ENCODE data around the gene MTMR3. TPM values are rescaled to one million over a fixed set of nuclear protein-coding genes. Genes with fewer than 3 reads are reported as not detected.

The MTMR3 gene
- total RNA-seq, 2 donors from 2014 or later, result 53.9 to 55.7 TPM

DNA sequence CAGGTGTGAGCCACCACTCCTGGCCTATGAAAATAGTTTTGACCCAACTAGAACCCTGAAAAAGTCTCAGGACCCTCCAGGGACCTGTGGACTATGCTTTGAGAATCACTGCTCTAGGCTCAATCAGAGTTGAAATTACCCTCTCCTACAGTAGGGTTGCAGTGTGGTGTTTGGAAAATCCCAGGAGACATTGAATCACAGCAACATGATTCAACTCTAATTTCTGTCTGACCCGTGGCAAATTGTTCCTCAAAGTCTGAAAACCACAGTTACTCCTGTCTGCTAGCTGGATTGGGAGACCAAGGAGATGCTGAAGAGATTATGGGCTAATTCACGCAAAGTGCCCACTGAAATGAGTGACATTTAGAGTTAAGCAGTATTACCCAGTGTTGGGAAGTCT lies 5.4 kb upstream of the MTMR3 start:
- H3K27me3 Mint-ChIP-seq, result peaks cover 13% of the 10 kb centered on the region
- DNase-seq, result no peak
- no peaks in the 10 kb centered on the region for H3K36me3 Mint-ChIP-seq (ENCODE audit: low read depth)

DNA sequence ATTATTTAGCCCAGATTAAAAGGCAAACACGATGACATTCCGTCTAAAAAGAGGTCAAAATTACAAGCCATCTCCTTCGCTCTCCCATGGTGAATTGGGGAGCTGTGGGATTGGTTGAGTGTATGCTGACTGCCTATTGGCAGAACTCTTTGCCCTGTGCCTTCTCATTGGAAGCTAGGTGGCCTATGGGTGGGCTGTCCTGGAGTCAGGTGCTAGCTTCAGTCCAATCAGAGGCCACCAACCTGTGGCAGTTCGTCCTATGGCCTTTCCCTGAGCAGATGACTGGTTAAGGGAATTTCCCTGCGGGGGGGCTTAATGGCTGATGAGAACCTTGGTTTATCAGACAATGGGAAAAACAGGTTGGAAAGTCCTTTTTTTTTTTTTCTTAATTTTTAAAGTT lies 3.2 kb upstream of the MTMR3 start:
- no peak for DNase-seq
- no peak overlapping the region for H3K4me3 Mint-ChIP-seq
- peaks cover 13% of the 10 kb centered on the region for H3K27me3 Mint-ChIP-seq
- peak; percentile 47 for ATAC-seq
- H3K27ac Mint-ChIP-seq, result no peak overlapping the region
- H3K36me3 Mint-ChIP-seq (ENCODE audit: low read depth), result no peaks in the 10 kb centered on the region
- peaks cover 10% of the 10 kb centered on the region for H3K4me1 Mint-ChIP-seq
- H3K9me3 ChIP-seq (ENCODE audit: control insufficient read depth, low read length, poor library complexity, severe bottlenecking), result no peaks in the 10 kb centered on the region

More for the DNA sequence above, 5.4 kb upstream of the MTMR3 start:
- no peaks in the 10 kb centered on the region for H3K9me3 ChIP-seq (ENCODE audit: control insufficient read depth, low read length, poor library complexity, severe bottlenecking)
- H3K4me1 Mint-ChIP-seq, result peaks cover 5% of the 10 kb centered on the region
- no peak overlapping the region for H3K27ac Mint-ChIP-seq
- ATAC-seq, result no peak
- no peak overlapping the region for H3K4me3 Mint-ChIP-seq

DNA sequence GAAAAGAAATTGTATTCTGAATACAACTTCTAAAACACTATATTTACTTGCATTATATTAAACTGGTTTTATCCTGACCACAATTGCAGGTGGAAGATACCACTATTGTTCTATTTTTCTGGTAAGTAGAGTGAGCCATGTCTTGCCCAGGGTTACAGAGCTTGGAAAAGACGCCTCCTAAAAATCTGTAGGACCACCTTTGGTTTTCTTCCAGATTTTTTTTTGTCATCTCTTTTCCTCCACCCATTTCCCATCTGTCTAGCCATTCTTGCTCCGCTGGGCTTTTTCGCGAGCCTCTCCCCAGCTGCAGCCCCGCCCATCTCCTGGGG lies 294 bp upstream of the MTMR3 start:
- H3K4me1 Mint-ChIP-seq, result peaks cover 10% of the 10 kb centered on the region
- peak overlapping the region; percentile 79 for H3K27ac Mint-ChIP-seq
- DNase-seq (no peak), ATAC-seq (no peak)
- H3K9me3 ChIP-seq (ENCODE audit: control insufficient read depth, low read length, poor library complexity, severe bottlenecking), result no peaks in the 10 kb centered on the region
- H3K4me3 Mint-ChIP-seq, result peak overlapping the region; percentile 90
- no peaks in the 10 kb centered on the region for H3K36me3 Mint-ChIP-seq (ENCODE audit: low read depth)
- H3K27me3 Mint-ChIP-seq, result peaks cover 4% of the 10 kb centered on the region

DNA sequence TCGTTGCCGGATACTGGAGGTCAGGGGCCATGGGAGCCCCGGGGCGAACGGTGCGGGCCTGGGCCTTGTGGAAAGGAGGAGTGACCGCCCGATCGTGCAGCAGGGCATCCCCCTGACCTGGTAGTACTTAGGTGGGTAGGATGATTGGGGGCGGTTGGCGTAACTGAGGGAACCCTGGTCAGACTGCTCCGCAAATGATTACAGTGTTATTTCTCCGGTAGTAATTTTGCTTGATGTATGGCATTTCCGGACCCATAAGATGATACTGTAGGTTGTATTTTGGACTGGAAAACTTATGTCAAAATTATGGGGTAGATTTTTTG lies 762 bp downstream of the MTMR3 start:
- Mint-ChIP-seq H3K4me3 (peak overlapping the region; percentile 90), H3K4me1 (peaks cover 14% of the 10 kb centered on the region), H3K27ac (peak overlapping the region; percentile 79), H3K27me3 (no peaks in the 10 kb centered on the region), H3K36me3 (ENCODE audit: low read depth) (no peaks in the 10 kb centered on the region)
- H3K9me3 ChIP-seq (ENCODE audit: control insufficient read depth, low read length, poor library complexity, severe bottlenecking), result no peaks in the 10 kb centered on the region
- DNase-seq (no peak), ATAC-seq (peak; percentile 3)

DNA sequence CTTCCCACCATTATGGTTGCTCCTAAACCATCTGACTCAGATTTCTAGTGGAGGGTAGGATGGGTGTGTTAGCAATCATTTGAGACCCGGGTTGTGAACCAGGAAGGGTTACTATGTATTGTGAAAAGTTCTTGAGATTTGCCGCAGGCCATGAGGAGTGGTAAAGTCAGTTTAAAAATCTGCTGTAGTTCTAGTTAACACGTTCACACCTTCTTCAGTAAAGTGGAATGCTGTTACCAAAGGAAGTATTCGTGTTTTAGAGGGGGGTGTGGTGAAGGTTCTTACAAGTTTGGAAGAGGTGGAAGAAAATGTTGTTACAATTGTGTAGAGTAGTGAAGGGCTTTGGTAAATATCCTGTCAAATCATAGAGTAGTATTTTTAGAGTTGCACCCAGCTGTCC lies 2.6 kb downstream of the MTMR3 start:
- H3K9me3 ChIP-seq (ENCODE audit: control insufficient read depth, low read length, poor library complexity, severe bottlenecking), result no peaks in the 10 kb centered on the region
- Mint-ChIP-seq H3K27ac (no peak overlapping the region), H3K27me3 (no peaks in the 10 kb centered on the region), H3K36me3 (ENCODE audit: low read depth) (no peaks in the 10 kb centered on the region), H3K4me3 (no peak overlapping the region), H3K4me1 (peaks cover 15% of the 10 kb centered on the region)
- ATAC-seq (no peak), DNase-seq (no peak)

DNA sequence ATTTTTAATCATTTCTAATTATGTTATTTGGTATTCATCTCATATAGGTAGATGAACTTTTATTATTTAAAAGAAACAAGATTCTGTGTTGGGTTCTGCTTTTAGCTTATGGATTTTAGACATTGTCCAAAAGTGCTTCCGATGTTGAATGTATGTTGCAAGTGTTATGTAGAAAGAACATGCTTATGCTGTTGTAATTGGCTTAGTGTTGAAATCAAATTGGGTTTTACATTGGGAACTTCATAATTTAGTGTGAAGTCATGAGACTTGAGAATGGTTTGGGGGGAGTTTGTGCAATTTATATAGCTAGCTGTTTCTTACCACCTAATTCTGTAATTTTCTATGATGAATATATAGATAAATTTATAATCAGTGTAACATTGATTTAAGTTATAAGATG lies 3.6 kb downstream of the MTMR3 start:
- no peaks in the 10 kb centered on the region for H3K9me3 ChIP-seq (ENCODE audit: control insufficient read depth, low read length, poor library complexity, severe bottlenecking)
- H3K4me3 Mint-ChIP-seq, result no peak overlapping the region
- no peak for DNase-seq
- no peak for ATAC-seq
- peaks cover 16% of the 10 kb centered on the region for H3K4me1 Mint-ChIP-seq
- no peaks in the 10 kb centered on the region for H3K27me3 Mint-ChIP-seq
- no peaks in the 10 kb centered on the region for H3K36me3 Mint-ChIP-seq (ENCODE audit: low read depth)
- H3K27ac Mint-ChIP-seq, result no peak overlapping the region

DNA sequence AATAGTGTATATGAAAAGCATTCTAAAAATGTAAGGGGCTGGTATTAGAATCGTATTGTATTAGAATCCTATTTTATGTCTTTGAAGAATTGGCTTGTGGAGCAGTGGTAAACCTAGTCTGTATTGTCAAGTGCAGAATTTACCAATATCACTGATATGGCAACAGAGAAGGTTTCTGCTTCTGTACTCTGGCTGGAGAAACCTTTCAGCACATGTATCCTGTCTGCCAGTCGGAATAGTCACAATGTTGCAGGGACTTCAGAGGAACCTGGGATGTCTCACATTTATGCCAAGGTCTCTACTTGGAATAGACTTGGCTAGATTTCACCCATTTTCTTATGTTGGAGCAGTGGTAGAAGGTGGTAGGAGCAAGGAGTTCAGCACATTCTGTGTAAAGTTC lies 4.4 kb downstream of the MTMR3 start:
- H3K4me3 Mint-ChIP-seq, result no peak overlapping the region
- ATAC-seq (no peak), DNase-seq (no peak)
- no peaks in the 10 kb centered on the region for H3K27me3 Mint-ChIP-seq
- no peaks in the 10 kb centered on the region for H3K9me3 ChIP-seq (ENCODE audit: control insufficient read depth, low read length, poor library complexity, severe bottlenecking)
- no peaks in the 10 kb centered on the region for H3K36me3 Mint-ChIP-seq (ENCODE audit: low read depth)
- no peak overlapping the region for H3K27ac Mint-ChIP-seq
- peaks cover 16% of the 10 kb centered on the region for H3K4me1 Mint-ChIP-seq

DNA sequence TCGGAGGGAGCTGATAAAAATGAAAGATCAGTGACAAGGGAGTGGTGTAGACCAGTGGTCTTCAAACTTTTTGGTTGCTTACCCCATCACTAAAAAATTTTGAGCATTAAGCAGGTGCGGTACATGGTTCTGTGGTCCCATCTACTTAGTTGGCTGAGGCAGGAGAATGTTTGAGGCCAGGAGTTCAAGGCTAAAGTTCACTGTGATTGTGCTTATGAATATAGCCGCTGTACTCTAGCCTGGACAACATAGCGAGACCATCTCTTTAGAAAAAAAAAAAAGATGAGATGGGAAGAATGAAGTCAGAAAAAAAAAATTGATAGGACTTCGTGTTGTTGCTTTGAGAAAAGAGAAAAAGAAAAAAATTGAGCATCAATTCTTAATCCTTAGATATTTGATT lies 7.8 kb downstream of the MTMR3 start:
- no peaks in the 10 kb centered on the region for H3K36me3 Mint-ChIP-seq (ENCODE audit: low read depth)
- no peak overlapping the region for H3K27ac Mint-ChIP-seq
- no peak overlapping the region for H3K4me3 Mint-ChIP-seq
- ATAC-seq, result no peak
- peaks cover 15% of the 10 kb centered on the region for H3K4me1 Mint-ChIP-seq
- no peaks in the 10 kb centered on the region for H3K9me3 ChIP-seq (ENCODE audit: control insufficient read depth, low read length, poor library complexity, severe bottlenecking)
- DNase-seq, result no peak
- no peaks in the 10 kb centered on the region for H3K27me3 Mint-ChIP-seq

DNA sequence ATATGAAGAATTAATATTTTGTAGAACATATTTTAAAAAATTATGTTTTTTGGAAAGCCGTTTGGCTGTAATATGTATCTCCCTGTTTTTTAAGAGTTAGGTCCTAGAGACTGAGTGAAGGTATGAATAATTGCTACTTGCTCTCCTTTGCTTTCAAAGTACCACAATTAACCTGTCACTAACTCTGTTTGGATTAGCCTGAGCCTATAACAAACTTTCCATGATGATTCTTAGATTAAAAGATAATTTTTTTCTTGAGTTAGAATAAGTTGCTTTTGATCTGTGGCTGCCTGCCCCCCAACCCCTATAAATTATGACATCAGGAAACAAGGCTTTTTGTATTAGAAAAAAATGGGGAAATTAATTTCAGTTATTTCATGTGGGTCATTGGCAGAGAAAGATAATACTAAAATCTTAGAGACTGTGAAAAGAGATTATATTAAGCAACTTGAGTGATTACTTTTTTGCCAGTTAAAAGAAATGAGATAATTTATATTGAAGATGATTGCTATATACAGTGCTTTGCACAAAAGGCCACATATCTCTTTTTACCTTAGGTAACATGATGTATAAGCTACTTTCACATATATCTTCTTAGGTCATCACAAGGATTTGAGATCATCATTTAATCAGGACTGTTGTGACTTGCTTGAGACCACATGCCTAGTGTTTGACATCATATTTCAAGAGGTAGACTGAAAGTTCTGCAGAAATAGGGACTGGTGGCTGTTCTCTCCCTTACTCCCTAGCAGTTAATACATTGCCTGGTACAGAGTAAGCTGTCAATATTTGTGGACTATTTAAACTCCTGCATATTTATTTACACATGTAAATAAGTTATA lies 9.6 kb downstream of the MTMR3 start:
- Mint-ChIP-seq H3K27me3 (no peaks in the 10 kb centered on the region), H3K27ac (no peak overlapping the region), H3K4me3 (no peak overlapping the region)

DNA sequence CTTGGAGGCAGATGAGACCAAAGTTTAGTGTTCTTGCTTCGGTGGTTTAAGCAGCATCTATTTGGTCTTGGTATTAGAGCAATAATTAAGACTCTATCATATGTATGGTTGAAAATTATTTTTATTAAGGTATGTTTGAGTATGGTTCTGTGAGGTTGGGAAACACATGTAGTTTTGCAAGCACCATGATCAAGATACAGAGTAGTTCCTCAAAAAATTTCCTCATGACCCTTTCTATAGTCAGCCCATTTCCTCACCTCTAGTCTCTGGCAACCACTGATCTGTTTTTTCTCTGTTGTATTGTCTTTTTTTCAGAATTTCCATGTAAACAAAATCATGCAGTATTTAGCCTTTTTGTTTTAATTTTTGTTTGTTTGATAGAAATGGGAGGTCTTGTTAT lies 18.4 kb downstream of the MTMR3 start:
- Mint-ChIP-seq H3K4me1 (peaks cover 23% of the 10 kb centered on the region), H3K36me3 (ENCODE audit: low read depth) (no peaks in the 10 kb centered on the region), H3K27ac (no peak overlapping the region), H3K4me3 (no peak overlapping the region), H3K27me3 (no peaks in the 10 kb centered on the region)
- ATAC-seq (no peak), DNase-seq (no peak)
- no peaks in the 10 kb centered on the region for H3K9me3 ChIP-seq (ENCODE audit: control insufficient read depth, low read length, poor library complexity, severe bottlenecking)

More for the DNA sequence above, 9.6 kb downstream of the MTMR3 start:
- H3K9me3 ChIP-seq (ENCODE audit: control insufficient read depth, low read length, poor library complexity, severe bottlenecking), result no peaks in the 10 kb centered on the region
- DNase-seq (no peak), ATAC-seq (no peak)
- peaks cover 15% of the 10 kb centered on the region for H3K4me1 Mint-ChIP-seq
- H3K36me3 Mint-ChIP-seq (ENCODE audit: low read depth), result no peaks in the 10 kb centered on the region

DNA sequence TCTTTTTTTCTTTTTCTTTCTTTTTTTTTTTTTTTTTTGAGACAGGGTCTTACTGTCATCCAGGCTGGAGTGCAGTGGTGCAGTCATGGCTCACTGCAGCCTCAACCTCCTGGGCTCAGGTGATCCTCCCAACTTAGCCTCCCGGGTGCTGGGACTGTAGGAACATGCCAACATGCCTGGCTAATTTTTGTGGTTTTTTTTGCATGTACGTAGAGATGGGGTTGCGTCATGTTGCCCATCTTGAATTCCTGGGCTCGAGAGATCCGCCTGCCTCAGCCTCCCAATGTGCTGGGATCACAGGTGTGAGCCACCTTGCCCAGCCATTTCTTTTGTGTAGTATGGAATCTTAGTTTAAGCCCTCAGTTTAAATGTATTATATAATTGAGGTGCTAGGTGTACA lies 20.4 kb downstream of the MTMR3 start:
- H3K9me3 ChIP-seq (ENCODE audit: control insufficient read depth, low read length, poor library complexity, severe bottlenecking), result no peaks in the 10 kb centered on the region
- DNase-seq, result no peak
- H3K27ac Mint-ChIP-seq, result peak overlapping the region; percentile 3
- ATAC-seq, result no peak
- H3K4me1 Mint-ChIP-seq, result peaks cover 27% of the 10 kb centered on the region
- H3K4me3 Mint-ChIP-seq, result no peak overlapping the region
- no peaks in the 10 kb centered on the region for H3K36me3 Mint-ChIP-seq (ENCODE audit: low read depth)
- H3K27me3 Mint-ChIP-seq, result no peaks in the 10 kb centered on the region

DNA sequence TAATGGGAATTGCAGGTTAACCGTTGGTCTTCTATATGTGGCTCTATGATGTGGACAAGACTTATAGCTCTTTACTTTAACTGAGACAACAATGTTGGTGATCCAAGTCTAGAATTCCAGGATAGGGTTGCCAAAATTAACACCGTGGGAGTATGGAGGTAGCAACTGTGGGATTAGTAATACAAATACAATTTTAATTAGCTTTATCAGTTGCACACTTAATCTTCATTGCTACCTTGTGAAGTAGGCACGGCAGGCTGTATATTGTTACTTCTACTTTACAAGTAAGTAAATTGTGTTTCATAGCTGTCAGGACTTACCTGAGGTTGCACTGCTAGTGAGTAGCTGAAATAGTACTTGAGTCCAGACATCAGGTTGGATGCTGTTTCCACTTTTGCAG lies 21.0 kb downstream of the MTMR3 start:
- no peak overlapping the region for H3K4me3 Mint-ChIP-seq
- H3K27ac Mint-ChIP-seq, result peak overlapping the region; percentile 3
- H3K4me1 Mint-ChIP-seq, result peaks cover 23% of the 10 kb centered on the region
- no peaks in the 10 kb centered on the region for H3K36me3 Mint-ChIP-seq (ENCODE audit: low read depth)
- ATAC-seq (no peak), DNase-seq (no peak)
- H3K27me3 Mint-ChIP-seq, result no peaks in the 10 kb centered on the region
- no peaks in the 10 kb centered on the region for H3K9me3 ChIP-seq (ENCODE audit: control insufficient read depth, low read length, poor library complexity, severe bottlenecking)

DNA sequence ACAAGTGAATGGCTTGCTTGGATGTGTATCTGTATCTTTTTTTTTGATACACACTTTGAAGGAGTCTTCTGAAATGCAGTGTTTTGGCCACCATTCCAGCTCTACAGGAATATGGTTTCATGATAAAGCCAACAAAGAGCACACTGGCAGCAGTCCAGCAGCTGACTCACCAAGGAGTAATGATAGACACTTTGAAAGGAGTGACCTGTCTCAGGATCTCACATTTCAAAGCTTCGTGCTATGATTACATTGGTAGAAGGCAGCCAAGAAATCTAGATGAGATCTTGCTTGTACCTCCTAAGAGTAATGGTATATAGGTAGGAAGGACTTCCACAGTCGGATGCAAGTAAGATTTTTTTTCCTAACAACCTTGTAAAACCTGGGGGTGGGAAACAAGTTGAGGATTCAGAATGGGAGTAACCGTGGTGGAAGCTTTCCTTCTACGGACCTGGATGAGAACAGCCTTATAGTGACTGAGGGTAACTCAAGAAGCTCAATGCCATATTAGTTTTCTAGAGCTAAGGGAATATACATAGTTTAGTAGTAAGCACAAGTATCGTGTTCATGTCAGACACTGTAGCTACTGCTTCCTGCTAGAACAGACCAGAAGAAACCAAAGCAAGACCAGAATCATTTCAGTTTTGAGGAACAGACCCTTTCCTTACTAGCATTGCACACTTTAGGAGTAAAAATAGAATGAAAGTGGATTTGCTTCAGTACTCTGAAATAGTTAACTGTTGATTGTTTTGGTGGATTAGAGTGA lies 25.0 kb downstream of the MTMR3 start:
- H3K4me3 Mint-ChIP-seq, result no peak overlapping the region
- H3K36me3 Mint-ChIP-seq (ENCODE audit: low read depth), result no peaks in the 10 kb centered on the region
- peak overlapping the region; percentile 24 for H3K27ac Mint-ChIP-seq
- peaks cover 27% of the 10 kb centered on the region for H3K4me1 Mint-ChIP-seq
- DNase-seq (no peak), ATAC-seq (no peak)
- no peaks in the 10 kb centered on the region for H3K27me3 Mint-ChIP-seq
- no peaks in the 10 kb centered on the region for H3K9me3 ChIP-seq (ENCODE audit: control insufficient read depth, low read length, poor library complexity, severe bottlenecking)

DNA sequence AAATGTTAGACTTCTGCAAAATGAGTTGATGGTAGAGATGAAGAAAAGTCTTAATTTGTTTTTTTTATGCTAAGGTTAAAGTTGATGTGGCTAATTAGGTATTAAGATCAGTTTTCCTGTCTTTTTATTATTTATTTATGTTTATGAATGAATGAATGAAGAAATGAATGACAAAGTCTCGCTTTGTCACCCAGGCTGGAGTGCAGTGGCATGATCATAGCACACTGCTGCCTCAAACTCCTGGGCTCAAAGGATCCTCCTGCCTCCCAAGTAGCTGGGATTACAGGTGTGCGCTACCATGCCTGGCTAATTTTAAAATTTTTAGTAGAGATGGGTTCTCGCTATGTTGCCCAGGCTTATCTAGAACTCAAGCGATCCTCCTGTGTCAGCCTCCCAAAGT lies 29.2 kb downstream of the MTMR3 start:
- Mint-ChIP-seq H3K27ac (no peak overlapping the region), H3K4me3 (no peak overlapping the region), H3K36me3 (ENCODE audit: low read depth) (no peaks in the 10 kb centered on the region), H3K4me1 (peaks cover 50% of the 10 kb centered on the region), H3K27me3 (no peaks in the 10 kb centered on the region)
- ATAC-seq, result no peak
- DNase-seq, result no peak
- H3K9me3 ChIP-seq (ENCODE audit: control insufficient read depth, low read length, poor library complexity, severe bottlenecking), result no peaks in the 10 kb centered on the region

All from T-helper 17 cell (primary cell).